H1 (cell line): ENCODE results near the gene RELL1. TPM values are rescaled to one million over a fixed set of nuclear protein-coding genes. Genes with fewer than 3 reads are reported as not detected.

Experiments used
- CTCF ChIA-PET: fragments of 300-600 bp; sonication (Branson Sonifier 250); formaldehyde crosslinking; loops from one replicate; lab custom pipeline; 2021; ENCODE audit not compliant: partially characterized antibody; lab: Charles Lee
- POLR2A ChIA-PET: fragments of 300-600 bp; sonication (Branson Sonifier 250); formaldehyde crosslinking; loops from one replicate; lab custom pipeline; 2021; ENCODE audit warnings: inconsistent platforms; ENCODE audit not compliant: partially characterized antibody; lab: Charles Lee
- DNase-seq, 2 experiments: peaks; one replicate each; pipeline versions ENCODE4 v3.0.0 to v3.0.0-alpha.2; 2010 to 2022; ENCODE audit warnings: low spot score in 2 of 2, low read depth in 1 of 2, mixed read lengths in 1 of 2
- FAIRE-seq: peaks from 2 replicates; lab custom pipeline; 2011; peaks lifted over from hg19 to GRCh38; lab: Jason Lieb, UNC
- H2AFZ ChIP-seq: 2 replicates; pipeline ENCODE4 v1.8.1; 2012; ENCODE audit warnings: low read length, inconsistent platforms
- H2AK5ac ChIP-seq: 2 replicates; pipeline ENCODE4 v1.6.1; 2013; ENCODE audit warnings: low read depth, low read length
- H2BK120ac ChIP-seq: replicated peaks from 2 replicates; pipeline ENCODE3; 2013; ENCODE audit warnings: low read depth, low read length, inconsistent platforms
- H2BK12ac ChIP-seq: 2 replicates; pipeline ENCODE4 v1.6.1; 2013; ENCODE audit warnings: low read depth, low read length
- H2BK15ac ChIP-seq: 2 replicates; pipeline ENCODE4 v1.6.1; 2013; ENCODE audit warnings: low read length
- H2BK20ac ChIP-seq: 2 replicates; pipeline ENCODE4 v1.6.1; 2013; ENCODE audit warnings: low read length
- H2BK5ac ChIP-seq: 2 replicates; pipeline ENCODE4 v1.6.1; 2013; ENCODE audit warnings: low read depth, low read length
- H3K14ac ChIP-seq: 2 replicates; pipeline ENCODE4 v1.6.1; 2013; ENCODE audit warnings: inconsistent platforms; ENCODE audit not compliant: insufficient read length
- H3K18ac ChIP-seq: 2 replicates; pipeline ENCODE4 v1.6.1; 2013; ENCODE audit warnings: low read length; ENCODE audit errors: extremely low read depth
- H3K23ac ChIP-seq: 2 replicates; pipeline ENCODE4 v1.6.1; 2013; ENCODE audit warnings: inconsistent platforms; ENCODE audit not compliant: insufficient read length
- H3K23me2 ChIP-seq: 2 replicates; pipeline ENCODE4 v1.6.1; 2013; ENCODE audit warnings: low read depth, low read length
- H3K27ac ChIP-seq: 2 replicates; pipeline ENCODE4 v1.6.1; 2011; ENCODE audit warnings: low read depth, low read length, inconsistent platforms
- H3K27me3 ChIP-seq, 4 experiments: replicated peaks in 1 of 4; 1 replicate in 1 of 4; 2 replicates in 3 of 4; pipeline versions ENCODE4 v1.6.1 to v1.8.1; 2011 to 2013; ENCODE audit warnings: low read length in 3 of 4, mild to moderate bottlenecking in 3 of 4, inconsistent platforms in 2 of 4, mixed read lengths in 2 of 4, moderate library complexity in 1 of 4; ENCODE audit not compliant: control insufficient read depth in 3 of 4, insufficient read depth in 3 of 4; ENCODE audit errors: extremely low read depth in 1 of 4
- H3K36me3 ChIP-seq, 4 experiments: 2 replicates each; pipeline versions ENCODE4 v1.6.1 to v1.8.1; 2011 to 2013; ENCODE audit warnings: mild to moderate bottlenecking in 4 of 4, low read length in 3 of 4, moderate library complexity in 2 of 4, control low read depth in 1 of 4, inconsistent platforms in 1 of 4; ENCODE audit not compliant: insufficient read depth in 4 of 4, control insufficient read depth in 2 of 4
- H3K4ac ChIP-seq: replicated peaks from 2 replicates; pipeline ENCODE3; 2013; ENCODE audit warnings: low read length, low read depth, mixed read lengths, inconsistent platforms; ENCODE audit not compliant: insufficient read length
- H3K4me1 ChIP-seq, 4 experiments: replicated peaks in 1 of 4; 1 replicate in 1 of 4; 2 replicates in 3 of 4; pipeline versions ENCODE4 v1.6.1 to v1.8.1; 2011 to 2013; ENCODE audit warnings: low read length in 3 of 4, inconsistent platforms in 2 of 4, mixed read lengths in 1 of 4; ENCODE audit not compliant: insufficient read depth in 4 of 4, control insufficient read depth in 3 of 4
- H3K4me2 ChIP-seq, 2 experiments: 2 replicates each; pipeline versions ENCODE4 v1.6.1 to v1.8.1; 2011 to 2013; ENCODE audit warnings: low read depth in 2 of 2, low read length in 2 of 2, control low read depth in 1 of 2, inconsistent platforms in 1 of 2, mild to moderate bottlenecking in 1 of 2; ENCODE audit not compliant: insufficient read depth in 1 of 2
- H3K4me3 ChIP-seq, 4 experiments: fragments of 200-600, 300-600 bp in 1 of 4; sonication (generic), shearing (Covaris generic), sonication (Bioruptor Twin) in 1 of 4; 2 replicates each; pipeline versions ENCODE4 v1.5.1 to v1.8.1; 2011 to 2016; ENCODE audit warnings: low read length in 4 of 4, low read depth in 3 of 4, control low read depth in 2 of 4, inconsistent platforms in 2 of 4, mild to moderate bottlenecking in 2 of 4, mixed read lengths in 1 of 4, moderate library complexity in 1 of 4; ENCODE audit not compliant: insufficient read depth in 2 of 4; ENCODE audit errors: extremely low read depth in 1 of 4
- H3K56ac ChIP-seq: replicated peaks from 2 replicates; pipeline ENCODE3; 2013; ENCODE audit warnings: low read depth, mild to moderate bottlenecking, mixed read lengths, low read length, inconsistent platforms; ENCODE audit not compliant: insufficient read length
- H3K79me1 ChIP-seq: 2 replicates; pipeline ENCODE4 v1.6.1; 2013; ENCODE audit warnings: low read depth, low read length, control low read depth
- H3K79me2 ChIP-seq, 2 experiments: 2 replicates each; pipeline versions ENCODE4 v1.6.1 to v1.8.1; 2012 to 2013; ENCODE audit warnings: low read length in 2 of 2, mild to moderate bottlenecking in 2 of 2, inconsistent platforms in 1 of 2; ENCODE audit not compliant: insufficient read depth in 2 of 2, control insufficient read depth in 1 of 2
- H3K9ac ChIP-seq, 4 experiments: replicated peaks in 1 of 4; 1 replicate in 1 of 4; 2 replicates in 3 of 4; pipeline versions ENCODE4 v1.6.1 to v1.8.1; 2011 to 2013; ENCODE audit warnings: low read depth in 3 of 4, low read length in 3 of 4, control low read depth in 2 of 4, mild to moderate bottlenecking in 2 of 4, moderate library complexity in 2 of 4, inconsistent platforms in 1 of 4; ENCODE audit errors: extremely low read depth in 1 of 4
- H3K9me3 ChIP-seq, 2 experiments: 2 replicates each; pipeline versions ENCODE4 v1.6.1 to v1.8.1; 2012 to 2013; ENCODE audit warnings: mild to moderate bottlenecking in 2 of 2, moderate library complexity in 2 of 2, control low read depth in 1 of 2, inconsistent platforms in 1 of 2, low read depth in 1 of 2, low read length in 1 of 2, mixed read lengths in 1 of 2; ENCODE audit not compliant: insufficient read depth in 2 of 2
- H4K20me1 ChIP-seq, 2 experiments: replicated peaks in 1 of 2; 2 replicates each; pipeline versions ENCODE3 to v1.8.1; 2011 to 2013; ENCODE audit warnings: inconsistent platforms in 2 of 2, low read length in 2 of 2, mild to moderate bottlenecking in 1 of 2; ENCODE audit not compliant: insufficient read depth in 2 of 2, control insufficient read depth in 1 of 2
- H4K5ac ChIP-seq: 2 replicates; pipeline ENCODE4 v1.6.1; 2013; ENCODE audit warnings: low read length, low read depth, mixed read lengths, inconsistent platforms; ENCODE audit not compliant: insufficient read length
- H4K8ac ChIP-seq: 2 replicates; pipeline ENCODE4 v1.8.0; 2013; ENCODE audit warnings: mild to moderate bottlenecking, moderate library complexity, low read length, inconsistent platforms; ENCODE audit not compliant: insufficient read depth; ENCODE audit errors: extremely low read depth
- H4K91ac ChIP-seq: replicated peaks from 2 replicates; pipeline ENCODE3; 2013; ENCODE audit warnings: low read length, mixed read lengths, inconsistent platforms; ENCODE audit not compliant: insufficient read length
- ATF3 ChIP-seq: IDR thresholded peaks from 2 replicates; pipeline ENCODE4 v1.6.1; 2011; ENCODE audit warnings: low read depth, mild to moderate bottlenecking, low read length; ENCODE audit not compliant: insufficient read depth
- BACH1 ChIP-seq: IDR thresholded peaks from 2 replicates; pipeline ENCODE4 v1.6.1; 2012; ENCODE audit warnings: low read length, improper control_type of control experiment
- WGBS, 2 experiments: shearing (Covaris generic) in 1 of 2; methylation state at CpG; one replicate each; pipeline versions ENCODE4 v1.1.6 to v1.1.7; 2013 to 2015; ENCODE audit warnings: low lambda C conversion rate in 2 of 2, mixed read lengths in 2 of 2, inconsistent platforms in 1 of 2, low coverage in 1 of 2, missing lambda C conversion rate in 1 of 2; ENCODE audit not compliant: insufficient replicate concordance in 2 of 2, insufficient coverage in 1 of 2, insufficient read length in 1 of 2; ENCODE audit errors: extremely low coverage in 1 of 2, missing lambda C conversion rate in 1 of 2; 5-methylcytosine and 5-hydroxymethylcytosine counted together
- polyA plus RNA-seq, 7 experiments: library from polyadenylated mRNA; depleted of rRNA in 3 of 7; stranded (reverse) in 5 of 7; unstranded in 2 of 7; fragments of >200 nt in 5 of 7; fragments of 200-250 nt in 2 of 7; gene quantifications; 1 replicate in 5 of 7; 2 replicates in 1 of 7; 4 replicates in 1 of 7; pipeline versions ENCODE4 v1.2.1 to v1.2.3, GENCODE V29; 2011 to 2013; ENCODE audit warnings: missing spikeins in 2 of 7, mixed read lengths in 2 of 7
- total RNA-seq: library from RNA; stranded (reverse); fragmentation: NEBNext Ultra II Directional; extraction: Animal tissue kit (Norgen Biotek cat#: 25700); gene quantifications from 2 replicates; pipeline ENCODE4 v1.2.1, GENCODE V29; 2021

The RELL1 gene
- total and polyA plus RNA-seq, 2 of the 8 experiments (the other 6 are each of a cell fraction or from before 2014, with no cell fraction given): 2.1 to 14.1 TPM

- Histone ChIP-seq H3K4me2 (no peak overlapping the region), H3K56ac (no peak overlapping the region), H3K9ac (no peak overlapping the region), H3K4me3 (no peak overlapping the region), H3K23me2 (no peaks in the 10 kb centered on the region), H2BK20ac (no peak overlapping the region), H3K4me1 (peaks cover 5 to 24% (median 11%) of the 10 kb centered on the region in 4 experiments; a peak in 5 of 7 replicates), H2BK12ac (no peak overlapping the region), H3K27me3 (no peaks in the 10 kb centered on the region), H2BK5ac (no peak overlapping the region), H2AK5ac (no peak overlapping the region), H4K20me1 (peaks cover 0 to 3% of the 10 kb centered on the region in 2 experiments), H4K5ac (no peak overlapping the region), H3K18ac (no peak overlapping the region), H3K27ac (no peak overlapping the region), H3K14ac (no peak overlapping the region), H2BK15ac (no peak overlapping the region), H3K23ac (no peak overlapping the region), H3K79me1 (peaks cover under 1% of the 10 kb centered on the region), H3K4ac (no peak overlapping the region), H3K9me3 (no peaks in the 10 kb centered on the region), H2BK120ac (no peak overlapping the region), H4K8ac (no peak overlapping the region), H3K79me2 (no peaks in the 10 kb centered on the region), H2AFZ (no peak overlapping the region), H4K91ac (no peak overlapping the region), H3K36me3 (peaks cover 0 to 4% (median 0%) of the 10 kb centered on the region in 4 experiments; a peak in 1 of 8 replicates)
- ChIA-PET POLR2A (interaction anchor here (1.0 kb wide), 1 partner anchor 9 kb away, joined by 3 read pairs; no protein-coding TSS in a partner anchor), CTCF (interaction anchor here (0.9 to 1.9 kb wide), 2 partner anchors 42 to 116 kb away, joined by 3 to 5 read pairs; no protein-coding TSS in a partner anchor)
- FAIRE-seq (no peak), DNase-seq (no peak)
- 84% methylated on average over 9 of the region's 9 CpGs; no CpG with 5 or more reads in 1 of the 2 experiments for WGBS, 2 experiments
- no peak for TF ChIP-seq ATF3
- no peak for TF ChIP-seq BACH1
These were observed 41.2 kb downstream of the RELL1 start for GRCh38 chr4:37644962-37645361.
